GM12878 (cell line): Measurements from ENCODE around the gene ZSWIM6. TPM values are rescaled to one million over a fixed set of nuclear protein-coding genes. Genes with fewer than 3 reads are reported as not detected.
A peak's percentile ranks its signal among the peaks of the same experiment; 100 is the strongest.

Experiments used
- ASH2L ChIP-seq: fragments of 300-600, 200-600 bp; sonication (generic); IDR thresholded peaks from 2 replicates; pipeline ENCODE4 v1.6.1; 2017; ENCODE audit warnings: low read depth, mild to moderate bottlenecking, borderline replicate concordance
- ATF2 ChIP-seq: IDR thresholded peaks from 2 replicates; pipeline ENCODE4 v1.6.1; 2012; ENCODE audit warnings: low read length, inconsistent platforms
- BHLHE40 ChIP-seq, 2 experiments: fragments of 450-650 bp in 1 of 2; IDR thresholded peaks; 2 replicates each; pipeline ENCODE4 v1.6.1; 2011 to 2017; ENCODE audit warnings: low read depth in 2 of 2, borderline replicate concordance in 1 of 2, improper control_type of control experiment in 1 of 2, low read length in 1 of 2, mild to moderate bottlenecking in 1 of 2
- CHD2 ChIP-seq: IDR thresholded peaks from 2 replicates; pipeline ENCODE4 v1.6.1; 2011; ENCODE audit warnings: low read depth, low read length, improper control_type of control experiment, borderline replicate concordance
- CREM ChIP-seq: IDR thresholded peaks from 2 replicates; pipeline ENCODE4 v1.6.1; 2014; ENCODE audit warnings: antibody characterized with exemption, low read depth
- DPF2 ChIP-seq: fragments of 450-650 bp; IDR thresholded peaks from 2 replicates; pipeline ENCODE4 v1.6.1; 2017; ENCODE audit warnings: mild to moderate bottlenecking
- EED ChIP-seq: sonication (generic); IDR thresholded peaks from 2 replicates; pipeline ENCODE4 v1.6.1; 2016; ENCODE audit warnings: antibody characterized with exemption, low read depth
- ESRRA ChIP-seq: IDR thresholded peaks from 2 replicates; pipeline ENCODE4 v1.6.1; 2012; ENCODE audit warnings: mild to moderate bottlenecking, low read length, improper control_type of control experiment
- ETV6 ChIP-seq, 2 experiments: fragments of 450-650 bp in 1 of 2; IDR thresholded peaks in 1 of 2; conservative IDR thresholded peaks in 1 of 2; 2 replicates each; pipeline ENCODE4 v1.6.1; 2014; ENCODE audit warnings: antibody characterized with exemption in 1 of 2, borderline replicate concordance in 1 of 2, low read depth in 1 of 2, mild to moderate bottlenecking in 1 of 2, moderate library complexity in 1 of 2
- FOS ChIP-seq: IDR thresholded peaks from 3 replicates; pipeline ENCODE4 v1.6.1; 2011; ENCODE audit warnings: borderline replicate concordance; ENCODE audit not compliant: insufficient read length; ENCODE audit errors: extremely low read depth
- JUNB ChIP-seq: IDR thresholded peaks from 2 replicates; pipeline ENCODE4 v1.6.1; 2016; ENCODE audit warnings: antibody characterized with exemption, mild to moderate bottlenecking
- MEF2A ChIP-seq: IDR thresholded peaks from 2 replicates; pipeline ENCODE4 v1.6.1; 2011; ENCODE audit warnings: low read depth, mild to moderate bottlenecking, low read length, moderate library complexity; ENCODE audit not compliant: insufficient read depth
- MTA2 ChIP-seq: fragments of 450-650 bp; IDR thresholded peaks from 2 replicates; pipeline ENCODE4 v1.6.1; 2016; ENCODE audit warnings: low read depth, mild to moderate bottlenecking, moderate library complexity
- MYB ChIP-seq: fragments of 150-350 bp; IDR thresholded peaks from 2 replicates; pipeline ENCODE4 v1.6.1; 2014; ENCODE audit warnings: mild to moderate bottlenecking, low read depth, low read length, borderline replicate concordance
- NFIC ChIP-seq: IDR thresholded peaks from 2 replicates; pipeline ENCODE4 v1.6.1; 2012; ENCODE audit warnings: low read depth, mild to moderate bottlenecking, inconsistent platforms, low read length, moderate library complexity
- PAX5 ChIP-seq: IDR thresholded peaks from 2 replicates; pipeline ENCODE4 v1.6.1; 2011; ENCODE audit warnings: low read depth, low read length, borderline replicate concordance
- POLR2AphosphoS5 ChIP-seq: IDR thresholded peaks from 2 replicates; pipeline ENCODE4 v1.6.1; 2011; ENCODE audit warnings: mild to moderate bottlenecking, low read length, inconsistent platforms
- POU2F2 ChIP-seq: IDR thresholded peaks from 3 replicates; pipeline ENCODE4 v1.6.1; 2011; ENCODE audit warnings: low read depth, mild to moderate bottlenecking, low read length, borderline replicate concordance
- RUNX3 ChIP-seq: IDR thresholded peaks from 2 replicates; pipeline ENCODE4 v1.6.1; 2012; ENCODE audit warnings: low read length, inconsistent platforms
- SMARCA5 ChIP-seq: fragments of 450-650 bp; IDR thresholded peaks from 2 replicates; pipeline ENCODE4 v1.6.1; 2017; ENCODE audit warnings: mild to moderate bottlenecking
- STAT3 ChIP-seq: IDR thresholded peaks from 2 replicates; pipeline ENCODE4 v1.6.1; 2011; ENCODE audit warnings: low read depth, low read length, improper control_type of control experiment
- USF1 ChIP-seq: IDR thresholded peaks from 2 replicates; pipeline ENCODE4 v1.6.1; 2011; ENCODE audit warnings: borderline replicate concordance, low read depth, mild to moderate bottlenecking, moderate library complexity, mixed read lengths, low read length; ENCODE audit not compliant: insufficient read depth; ENCODE audit errors: extremely low read length
- ZBTB11 ChIP-seq: fragments of 450-650 bp; formaldehyde crosslinking; IDR thresholded peaks from 2 replicates; pipeline ENCODE4 v1.5.0; 2022; ENCODE audit warnings: mild to moderate bottlenecking, missing genetic modification characterization
- ZZZ3 ChIP-seq: IDR thresholded peaks from 2 replicates; pipeline ENCODE4 v1.6.1; 2011; ENCODE audit warnings: low read depth; ENCODE audit not compliant: control insufficient read depth, insufficient read length
- polyA plus RNA-seq, 11 experiments: library from polyadenylated mRNA; depleted of rRNA in 4 of 11; unstranded in 6 of 11; stranded (reverse) in 5 of 11; fragments of >200 nt; fragmentation: Nextera tagmentation in 4 of 11; fragmentation: Illumina TruSeq in 1 of 11; extraction: Ambion mirVana in 4 of 11; extraction: Trizol in 1 of 11; gene quantifications; 1 replicate in 1 of 11; 2 replicates in 10 of 11; pipeline versions ENCODE4 v1.2.1 to v1.2.3, GENCODE V29; 2011 to 2016; ENCODE audit warnings: inconsistent platforms in 2 of 11, missing spikeins in 2 of 11, low read depth in 1 of 11
- total RNA-seq, 4 experiments: library from RNA; depleted of rRNA in 3 of 4; stranded (reverse); fragments of >200 nt in 3 of 4; fragmentation: Illumina TruSeq in 1 of 4; extraction: Trizol in 1 of 4; gene quantifications; 2 replicates each; pipeline versions ENCODE4 v1.2.1 to v1.2.3, GENCODE V29; 2013 to 2021

ZSWIM6 gene
- total and polyA plus RNA-seq, 10 of the 15 experiments (the other 5 are each of a cell fraction or from before 2014, with no cell fraction given) = 0.53 to 6.2 (median 3.4) TPM

- no peak for TF ChIP-seq MYB
- no peak for TF ChIP-seq ASH2L
- TF ChIP-seq ETV6 (conservative IDR thresholded peaks at IDR 0.05 in 1 of 2, IDR thresholded peaks at IDR 0.05 in 1 of 2; ENCODE audit: borderline replicate concordance in 1 of 2, low read depth in 1 of 2) = no peak
- peak; percentile 93 for TF ChIP-seq CREM
- peak; percentile 57; the same call in 1 of the 2 replicates for TF ChIP-seq CHD2
- peak; percentile 66; the same call in 1 of the 3 replicates for TF ChIP-seq POU2F2
- TF ChIP-seq SMARCA5 = peak; percentile 58; the same call in 1 of the 2 replicates
- peak; percentile 46; the same call in 1 of the 2 replicates for TF ChIP-seq ATF2
- TF ChIP-seq RUNX3 = peak; percentile 82
- peak; percentile 88 for TF ChIP-seq EED
- peak; percentile 73 for TF ChIP-seq MTA2
- TF ChIP-seq POLR2AphosphoS5 = no peak
- no peak for TF ChIP-seq USF1
- no peak for TF ChIP-seq FOS
- no peak for TF ChIP-seq ESRRA
- no peak for TF ChIP-seq ZBTB11 (CRISPR knock-in tag)
- TF ChIP-seq MEF2A = no peak
- TF ChIP-seq NFIC = no peak; the same call in 1 of the 2 replicates
- no peak for TF ChIP-seq ZZZ3
- TF ChIP-seq STAT3 = no peak
- no peak for TF ChIP-seq JUNB
- TF ChIP-seq BHLHE40 (IDR thresholded peaks at IDR 0.05; ENCODE audit: borderline replicate concordance in 1 of 2, low read depth in 2 of 2, low read length in 1 of 2) = peak; percentile 65 to 82; a peak in 3 of 4 replicates
- peak; percentile 36; the same call in 1 of the 2 replicates for TF ChIP-seq PAX5
- peak; percentile 76 for TF ChIP-seq DPF2
Measured at GRCh38 chr5:61408476-61409168, 76.6 kb downstream of the ZSWIM6 start (continued).
